ENCODE data around the gene BLZF1.
"Not testable (repeated sequence)": the region's sequence is repeated elsewhere in the genome, so short reads cannot be mapped to it uniquely, and the experiment has no call there.

BLZF1 gene

GRCh38 chr1:169367686-169368405, at the start of gene BLZF1, which contains the start of gene NME7:
Gene BLZF1, plus strand, starts transcription at chr1:169368195. Its CDS starts 1,328 bp downstream, at chr1:169369523.
Gene NME7, minus strand, starts transcription at chr1:169367797. Its CDS starts 87 bp downstream, at chr1:169367710.
- Histone ChIP-seq H3K4me3 (ENCODE audit: low read length) (peak within 1 kb of the TSS; percentile 20), H3K9ac (ENCODE audit: low read length) (peak within 1 kb of the TSS; percentile 79), H3K9me3 (ENCODE audit: control insufficient read depth, low read length) (no peaks in the 10 kb centered on the region), H3K36me3 (ENCODE audit: control insufficient read depth, insufficient read depth, low read length) (no peaks in the 10 kb centered on the region), H3K27me3 (ENCODE audit: control insufficient read depth, insufficient read depth, low read length) (no peaks in the 10 kb centered on the region), H3K4me1 (ENCODE audit: control insufficient read depth, insufficient read depth, low read length) (no peaks in the 10 kb centered on the region)

DNA sequence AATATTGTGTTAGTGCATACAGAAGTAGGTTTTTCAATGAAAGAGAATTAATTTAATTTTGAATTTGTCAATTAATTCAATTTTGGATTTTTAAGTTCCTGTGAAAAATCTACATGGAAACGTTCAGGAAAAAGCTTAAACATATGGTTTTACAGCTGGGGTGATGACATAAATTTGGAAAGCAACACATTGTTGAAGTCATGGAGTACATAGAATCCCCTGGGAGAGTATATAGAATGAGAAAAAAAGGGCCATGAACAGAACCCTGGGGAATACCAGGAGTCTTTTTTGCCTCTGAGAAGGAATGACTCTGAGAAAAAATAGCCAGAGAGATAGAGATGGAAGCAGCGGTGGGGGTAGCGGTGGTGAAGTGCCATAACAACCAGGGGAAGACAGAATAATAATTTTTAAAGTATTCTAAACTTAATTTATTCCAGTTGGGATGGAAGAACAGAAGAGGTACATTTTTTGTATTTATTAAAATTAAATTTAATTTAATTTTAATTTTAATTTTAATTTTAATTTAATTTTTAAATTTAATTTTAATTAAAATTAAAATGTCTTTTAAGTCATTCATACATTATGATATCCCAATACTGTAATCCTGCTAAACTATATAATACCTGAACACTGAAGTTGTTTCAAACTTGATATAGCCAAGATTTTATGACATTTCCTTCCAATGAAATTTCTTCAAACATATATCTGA, 49.3 kb upstream of the BLZF1 start:
- Histone ChIP-seq H3K4me1 (ENCODE audit: control insufficient read depth, insufficient read depth, low read length) (no peaks in the 10 kb centered on the region), H3K9ac (ENCODE audit: low read length) (no peak overlapping the region), H3K9me3 (ENCODE audit: control insufficient read depth, low read length) (no peaks in the 10 kb centered on the region), H3K4me3 (ENCODE audit: low read length) (no peak overlapping the region), H3K27me3 (ENCODE audit: control insufficient read depth, insufficient read depth, low read length) (no peaks in the 10 kb centered on the region), H3K36me3 (ENCODE audit: control insufficient read depth, insufficient read depth, low read length) (no peaks in the 10 kb centered on the region)

DNA sequence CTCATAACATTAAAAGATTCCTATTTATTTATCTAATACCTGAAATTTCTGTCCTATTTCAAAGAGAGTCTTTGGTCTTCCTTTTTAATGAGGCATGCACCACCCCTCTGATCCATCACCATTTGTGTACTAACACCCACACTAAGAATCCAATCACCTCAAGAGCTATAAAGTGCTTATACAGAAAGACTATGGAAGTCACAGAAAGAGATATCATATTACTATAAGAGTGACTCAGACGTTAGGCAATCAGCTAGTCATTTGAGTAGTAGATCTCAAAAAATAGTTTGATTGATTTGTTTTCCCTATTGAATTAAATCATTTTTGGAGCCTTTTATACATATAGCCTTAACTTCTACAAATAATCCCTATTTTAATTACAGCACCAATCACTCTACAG, 46.5 kb upstream of the BLZF1 start:
- no peaks in the 10 kb centered on the region for H3K9me3 ChIP-seq (ENCODE audit: control insufficient read depth, low read length)
- no peaks in the 10 kb centered on the region for H3K36me3 ChIP-seq (ENCODE audit: control insufficient read depth, insufficient read depth, low read length)
- H3K27me3 ChIP-seq (ENCODE audit: control insufficient read depth, insufficient read depth, low read length) = no peaks in the 10 kb centered on the region
- no peak overlapping the region for H3K9ac ChIP-seq (ENCODE audit: low read length)
- no peaks in the 10 kb centered on the region for H3K4me1 ChIP-seq (ENCODE audit: control insufficient read depth, insufficient read depth, low read length)
- H3K4me3 ChIP-seq (ENCODE audit: low read length) = no peak overlapping the region

DNA sequence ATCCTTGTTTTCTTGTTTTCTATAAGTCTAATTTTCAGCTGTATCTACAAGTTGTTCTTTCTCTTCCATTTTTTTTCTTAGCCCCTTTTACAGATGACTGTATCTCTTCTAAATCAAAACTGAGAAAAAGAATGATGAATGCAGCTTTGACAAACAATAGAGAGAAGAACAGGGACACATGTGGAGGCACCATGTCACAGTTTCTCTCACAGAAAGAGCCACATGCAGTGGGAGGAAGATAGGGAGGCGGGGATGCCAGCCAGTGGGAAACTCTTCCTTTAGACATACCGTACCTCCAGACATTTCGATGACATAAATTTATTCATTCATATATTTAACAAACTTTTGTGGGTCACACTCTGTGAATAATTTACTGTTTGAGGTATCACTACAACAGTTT, 45.9 kb upstream of the BLZF1 start:
- no peaks in the 10 kb centered on the region for H3K4me1 ChIP-seq (ENCODE audit: control insufficient read depth, insufficient read depth, low read length)
- no peaks in the 10 kb centered on the region for H3K36me3 ChIP-seq (ENCODE audit: control insufficient read depth, insufficient read depth, low read length)
- H3K9ac ChIP-seq (ENCODE audit: low read length) = no peak overlapping the region
- H3K27me3 ChIP-seq (ENCODE audit: control insufficient read depth, insufficient read depth, low read length) = no peaks in the 10 kb centered on the region
- no peak overlapping the region for H3K4me3 ChIP-seq (ENCODE audit: low read length)
- no peaks in the 10 kb centered on the region for H3K9me3 ChIP-seq (ENCODE audit: control insufficient read depth, low read length)

DNA sequence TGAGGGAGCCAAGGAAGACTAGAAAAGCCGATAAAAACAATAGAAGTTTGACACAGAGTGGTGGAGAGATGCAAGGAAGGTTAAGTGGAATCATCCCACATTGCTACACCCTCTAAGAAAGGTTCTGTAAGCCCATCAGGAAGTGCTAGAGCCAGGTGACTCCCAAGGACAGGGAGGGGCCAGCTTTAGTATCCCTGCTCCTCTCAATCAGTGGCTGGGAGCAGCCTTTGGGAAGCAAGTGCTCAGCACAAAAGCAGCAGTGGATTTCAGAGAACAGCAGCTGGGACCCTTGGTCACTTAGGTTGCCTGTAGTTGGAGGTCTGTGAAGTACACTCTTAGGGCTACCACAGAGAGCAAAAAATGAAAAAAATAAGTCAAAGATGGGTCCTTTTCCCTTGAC, 42.9 kb upstream of the BLZF1 start:
- H3K4me3 ChIP-seq (ENCODE audit: low read length) = no peak overlapping the region
- H3K9ac ChIP-seq (ENCODE audit: low read length) = no peak overlapping the region
- no peaks in the 10 kb centered on the region for H3K9me3 ChIP-seq (ENCODE audit: control insufficient read depth, low read length)
- H3K36me3 ChIP-seq (ENCODE audit: control insufficient read depth, insufficient read depth, low read length) = no peaks in the 10 kb centered on the region
- no peaks in the 10 kb centered on the region for H3K4me1 ChIP-seq (ENCODE audit: control insufficient read depth, insufficient read depth, low read length)
- H3K27me3 ChIP-seq (ENCODE audit: control insufficient read depth, insufficient read depth, low read length) = no peaks in the 10 kb centered on the region

DNA sequence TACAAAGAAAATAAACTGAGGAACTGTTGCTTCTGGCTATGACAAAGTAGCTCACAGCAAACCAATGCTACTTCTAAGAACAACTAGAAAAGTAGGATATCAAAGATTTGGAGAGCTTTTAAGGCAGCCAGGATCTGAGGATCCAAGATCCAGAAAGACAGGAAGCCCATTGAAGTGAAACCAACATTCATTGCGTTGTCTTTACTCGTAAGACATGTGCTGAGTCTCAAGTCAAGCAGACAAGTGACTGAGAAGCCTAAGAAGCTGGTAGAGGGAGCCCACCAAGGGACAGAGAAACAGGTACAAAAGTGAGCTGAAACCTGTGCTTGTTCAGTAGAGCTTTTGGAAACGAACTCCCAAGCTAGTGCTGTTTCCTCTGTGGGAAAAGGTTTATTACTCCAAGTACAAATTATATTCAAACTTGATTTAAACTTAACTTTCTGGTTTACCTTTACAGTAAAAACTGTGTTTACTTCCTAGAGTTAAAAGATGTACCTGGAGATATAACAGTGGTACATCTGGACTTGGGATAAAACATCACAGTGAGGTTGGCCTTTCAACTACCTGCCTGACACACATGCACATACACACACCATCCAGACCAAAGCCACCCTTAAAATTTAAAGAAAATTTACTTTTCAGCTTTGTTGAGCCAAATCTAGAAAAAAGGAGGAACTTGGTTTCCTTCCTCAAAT, 41.6 kb upstream of the BLZF1 start:
- Histone ChIP-seq H3K9me3 (ENCODE audit: control insufficient read depth, low read length) (no peaks in the 10 kb centered on the region), H3K4me1 (ENCODE audit: control insufficient read depth, insufficient read depth, low read length) (no peaks in the 10 kb centered on the region), H3K9ac (ENCODE audit: low read length) (no peak overlapping the region), H3K36me3 (ENCODE audit: control insufficient read depth, insufficient read depth, low read length) (no peaks in the 10 kb centered on the region), H3K27me3 (ENCODE audit: control insufficient read depth, insufficient read depth, low read length) (no peaks in the 10 kb centered on the region), H3K4me3 (ENCODE audit: low read length) (no peak overlapping the region)

DNA sequence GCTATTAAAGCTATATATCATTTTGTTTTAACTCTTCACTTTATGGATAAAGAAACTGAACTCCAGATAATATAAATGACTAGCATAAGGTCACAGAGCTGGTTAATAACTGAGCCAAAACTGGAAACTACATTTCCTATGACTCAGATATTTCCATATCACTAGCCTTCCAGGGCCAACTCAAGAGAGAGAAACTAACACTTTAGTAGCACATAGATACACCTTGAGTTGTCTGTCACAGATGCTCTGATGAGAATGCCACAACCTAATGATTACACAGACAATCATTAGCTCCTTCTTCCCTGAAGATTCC, 41.1 kb upstream of the BLZF1 start:
- no peaks in the 10 kb centered on the region for H3K4me1 ChIP-seq (ENCODE audit: control insufficient read depth, insufficient read depth, low read length)
- no peaks in the 10 kb centered on the region for H3K36me3 ChIP-seq (ENCODE audit: control insufficient read depth, insufficient read depth, low read length)
- no peaks in the 10 kb centered on the region for H3K27me3 ChIP-seq (ENCODE audit: control insufficient read depth, insufficient read depth, low read length)
- H3K9ac ChIP-seq (ENCODE audit: low read length) = no peak overlapping the region
- no peaks in the 10 kb centered on the region for H3K9me3 ChIP-seq (ENCODE audit: control insufficient read depth, low read length)
- no peak overlapping the region for H3K4me3 ChIP-seq (ENCODE audit: low read length)

GRCh38 chr1:169327875-169328274, 40.1 kb upstream of the BLZF1 start:
- H3K9ac ChIP-seq (ENCODE audit: low read length) = no peak overlapping the region
- no peaks in the 10 kb centered on the region for H3K27me3 ChIP-seq (ENCODE audit: control insufficient read depth, insufficient read depth, low read length)
- no peaks in the 10 kb centered on the region for H3K4me1 ChIP-seq (ENCODE audit: control insufficient read depth, insufficient read depth, low read length)
- no peak overlapping the region for H3K4me3 ChIP-seq (ENCODE audit: low read length)
- H3K36me3 ChIP-seq (ENCODE audit: control insufficient read depth, insufficient read depth, low read length) = no peaks in the 10 kb centered on the region
- no peaks in the 10 kb centered on the region for H3K9me3 ChIP-seq (ENCODE audit: control insufficient read depth, low read length)

DNA sequence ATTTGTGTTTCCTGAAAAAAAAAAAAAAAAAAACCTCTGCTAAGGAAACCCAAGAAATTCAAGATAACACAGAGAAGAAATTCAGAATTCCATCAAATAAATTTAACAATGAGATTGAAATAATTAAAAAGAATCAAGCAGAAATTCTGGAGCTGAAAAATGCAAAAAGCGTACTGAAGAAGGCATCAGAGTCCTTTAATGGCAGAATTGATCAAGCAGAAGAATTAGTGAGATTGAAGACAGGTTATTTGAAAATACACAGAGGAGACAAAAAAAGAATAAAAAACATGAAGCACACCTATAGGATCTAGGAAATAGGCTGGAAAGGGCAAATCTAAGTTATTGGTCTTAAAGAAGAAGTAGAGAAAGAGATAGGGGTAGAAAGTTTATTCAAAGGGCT, 38.6 kb upstream of the BLZF1 start:
- H3K9me3 ChIP-seq (ENCODE audit: control insufficient read depth, low read length) = no peaks in the 10 kb centered on the region
- no peaks in the 10 kb centered on the region for H3K27me3 ChIP-seq (ENCODE audit: control insufficient read depth, insufficient read depth, low read length)
- no peak overlapping the region for H3K4me3 ChIP-seq (ENCODE audit: low read length)
- no peaks in the 10 kb centered on the region for H3K36me3 ChIP-seq (ENCODE audit: control insufficient read depth, insufficient read depth, low read length)
- no peaks in the 10 kb centered on the region for H3K4me1 ChIP-seq (ENCODE audit: control insufficient read depth, insufficient read depth, low read length)
- H3K9ac ChIP-seq (ENCODE audit: low read length) = no peak overlapping the region

GRCh38 chr1:169330927-169331326, 37.1 kb upstream of the BLZF1 start:
- H3K36me3 ChIP-seq (ENCODE audit: control insufficient read depth, insufficient read depth, low read length) = no peaks in the 10 kb centered on the region
- no peak overlapping the region for H3K4me3 ChIP-seq (ENCODE audit: low read length)
- no peak overlapping the region for H3K9ac ChIP-seq (ENCODE audit: low read length)
- H3K4me1 ChIP-seq (ENCODE audit: control insufficient read depth, insufficient read depth, low read length) = no peaks in the 10 kb centered on the region
- no peaks in the 10 kb centered on the region for H3K9me3 ChIP-seq (ENCODE audit: control insufficient read depth, low read length)
- H3K27me3 ChIP-seq (ENCODE audit: control insufficient read depth, insufficient read depth, low read length) = no peaks in the 10 kb centered on the region

DNA sequence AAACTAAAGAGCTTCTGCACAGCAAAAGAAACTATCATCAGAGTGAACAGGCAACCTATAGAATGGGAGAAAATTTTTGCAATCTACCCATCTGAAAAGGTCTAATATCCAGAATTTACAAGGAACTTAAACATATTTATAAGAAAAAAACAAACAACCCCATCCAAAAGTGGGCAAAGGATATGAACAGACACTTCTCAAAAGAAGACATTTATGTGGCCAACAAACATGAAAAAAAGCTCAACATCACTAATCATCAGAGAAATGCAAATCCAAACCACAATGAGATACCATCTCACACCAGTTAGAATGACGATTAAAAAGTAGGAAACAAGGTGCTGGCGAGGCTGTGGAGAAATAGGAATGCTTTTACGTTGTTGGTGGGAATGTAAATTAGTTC, 33.3 kb upstream of the BLZF1 start:
- H3K27me3 ChIP-seq (ENCODE audit: control insufficient read depth, insufficient read depth, low read length); H3K4me1 ChIP-seq (ENCODE audit: control insufficient read depth, insufficient read depth, low read length); H3K4me3 ChIP-seq (ENCODE audit: low read length); H3K9me3 ChIP-seq (ENCODE audit: control insufficient read depth, low read length); H3K9ac ChIP-seq (ENCODE audit: low read length); H3K36me3 ChIP-seq (ENCODE audit: control insufficient read depth, insufficient read depth, low read length): not testable (repeated sequence)

DNA sequence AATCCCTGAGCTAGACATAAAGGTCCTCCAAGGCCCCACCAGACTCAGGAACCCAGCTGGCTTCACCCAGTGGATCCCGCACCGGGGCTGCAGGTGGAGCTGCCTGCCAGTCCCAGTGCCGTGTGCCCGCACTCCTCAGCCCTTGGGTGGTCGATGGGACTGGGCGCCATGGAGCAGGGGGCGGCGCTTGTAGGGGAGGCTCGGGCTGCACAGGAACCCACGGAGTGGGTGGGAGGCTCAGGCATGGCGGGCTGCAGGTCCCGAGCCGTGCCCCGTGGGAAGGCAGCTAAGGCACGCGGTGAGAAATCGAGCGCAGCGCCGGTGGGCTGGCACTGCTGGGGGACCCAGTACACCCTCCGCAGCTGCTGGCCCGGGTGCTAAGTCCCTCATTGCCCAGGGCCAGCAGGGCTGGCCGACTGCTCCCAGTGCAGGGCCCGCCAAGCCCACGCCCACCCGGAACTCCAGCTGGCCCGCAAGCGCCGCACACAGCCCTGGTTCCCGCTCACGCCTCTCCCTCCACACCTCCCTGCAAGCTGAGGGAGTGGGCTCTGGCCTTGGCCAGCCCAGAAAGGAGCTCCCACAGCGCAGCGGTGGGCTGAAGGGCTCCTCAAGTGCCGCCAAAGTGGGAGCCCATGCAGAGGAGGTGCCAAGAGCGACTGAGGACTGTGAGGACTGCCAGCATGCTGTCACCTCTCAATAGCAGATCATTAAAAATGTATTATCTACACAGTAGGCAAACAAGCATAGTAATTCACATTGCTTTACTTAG, 30.9 kb upstream of the BLZF1 start:
- not testable (repeated sequence) for H3K9ac ChIP-seq (ENCODE audit: low read length); H3K4me3 ChIP-seq (ENCODE audit: low read length); H3K4me1 ChIP-seq (ENCODE audit: control insufficient read depth, insufficient read depth, low read length); H3K36me3 ChIP-seq (ENCODE audit: control insufficient read depth, insufficient read depth, low read length); H3K9me3 ChIP-seq (ENCODE audit: control insufficient read depth, low read length); H3K27me3 ChIP-seq (ENCODE audit: control insufficient read depth, insufficient read depth, low read length)
